Measurements from ENCODE around the gene FOXR1. TPM values are rescaled to one million over a fixed set of nuclear protein-coding genes. Genes with fewer than 3 reads are reported as not detected.
"Not testable (repeated sequence)": the region's sequence is repeated elsewhere in the genome, so short reads cannot be mapped to it uniquely, and the experiment has no call there.

The FOXR1 gene
- total RNA-seq, 1 donor from 2014 or later, result not detected

DNA sequence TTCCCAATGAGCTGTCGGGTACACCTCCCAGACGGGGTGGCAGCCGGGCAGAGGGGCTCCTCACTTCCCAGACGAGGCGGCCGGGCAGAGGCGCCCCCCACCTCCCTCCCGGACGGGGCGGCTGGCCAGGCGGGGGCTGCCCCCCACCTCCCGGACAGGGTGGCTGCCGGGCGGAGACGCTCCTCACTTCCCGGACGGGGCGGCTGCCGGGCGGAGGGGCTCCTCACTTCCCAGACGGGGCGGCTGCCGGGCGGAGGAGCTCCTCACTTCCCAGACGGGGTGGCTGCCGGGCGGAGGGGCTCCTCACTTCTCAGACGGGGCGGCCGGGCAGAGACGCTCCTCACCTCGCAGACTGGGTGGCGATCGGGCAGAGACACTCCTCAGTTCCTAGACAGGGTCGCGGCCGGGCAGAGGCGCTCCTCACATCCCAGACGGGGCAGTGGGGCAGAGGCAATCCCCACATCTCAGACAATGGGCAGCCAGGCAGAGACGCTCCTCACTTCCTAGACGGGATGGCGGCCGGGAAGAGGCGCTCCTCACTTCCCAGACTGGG is 20.0 kb downstream of the FOXR1 start:
- DNase-seq (ENCODE audit: low spot score in 2 of 2); FAIRE-seq: not testable (repeated sequence)

DNA sequence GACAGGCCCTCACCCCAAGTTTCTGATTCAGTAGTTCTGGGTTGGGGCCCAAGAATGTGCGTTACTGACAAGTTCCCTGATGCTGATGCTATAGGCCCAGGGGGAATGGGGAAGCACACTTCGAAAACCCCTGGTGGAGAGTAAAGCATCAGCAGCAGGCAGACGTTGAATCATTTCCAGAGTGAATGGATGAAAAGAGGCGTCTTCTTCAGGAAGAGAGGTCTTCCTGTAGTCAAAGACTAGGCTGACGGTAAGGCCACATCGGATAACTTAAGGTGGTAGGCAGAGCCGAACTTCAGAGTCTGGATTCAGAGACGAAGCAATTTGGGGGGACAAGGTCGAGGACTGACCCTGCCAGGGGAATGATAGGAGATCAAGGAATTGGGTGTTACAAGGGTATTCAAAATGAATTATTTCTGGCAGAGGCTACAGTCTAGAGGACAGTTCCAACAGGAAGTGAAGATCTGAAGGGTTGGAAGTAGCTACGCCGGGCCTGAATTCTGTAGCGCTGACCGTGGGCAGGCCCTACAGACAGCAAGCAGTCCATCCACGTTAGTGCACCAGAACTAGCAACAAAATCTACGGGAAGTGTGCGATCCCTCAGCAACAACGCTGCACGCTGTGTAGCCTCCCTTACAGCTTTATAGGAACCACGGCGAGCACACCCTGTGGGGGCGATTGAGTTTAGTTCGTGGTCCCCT is 25.5 kb downstream of the FOXR1 start:
- FAIRE-seq (no peak), DNase-seq (ENCODE audit: low spot score in 2 of 2) (no peak)

DNA sequence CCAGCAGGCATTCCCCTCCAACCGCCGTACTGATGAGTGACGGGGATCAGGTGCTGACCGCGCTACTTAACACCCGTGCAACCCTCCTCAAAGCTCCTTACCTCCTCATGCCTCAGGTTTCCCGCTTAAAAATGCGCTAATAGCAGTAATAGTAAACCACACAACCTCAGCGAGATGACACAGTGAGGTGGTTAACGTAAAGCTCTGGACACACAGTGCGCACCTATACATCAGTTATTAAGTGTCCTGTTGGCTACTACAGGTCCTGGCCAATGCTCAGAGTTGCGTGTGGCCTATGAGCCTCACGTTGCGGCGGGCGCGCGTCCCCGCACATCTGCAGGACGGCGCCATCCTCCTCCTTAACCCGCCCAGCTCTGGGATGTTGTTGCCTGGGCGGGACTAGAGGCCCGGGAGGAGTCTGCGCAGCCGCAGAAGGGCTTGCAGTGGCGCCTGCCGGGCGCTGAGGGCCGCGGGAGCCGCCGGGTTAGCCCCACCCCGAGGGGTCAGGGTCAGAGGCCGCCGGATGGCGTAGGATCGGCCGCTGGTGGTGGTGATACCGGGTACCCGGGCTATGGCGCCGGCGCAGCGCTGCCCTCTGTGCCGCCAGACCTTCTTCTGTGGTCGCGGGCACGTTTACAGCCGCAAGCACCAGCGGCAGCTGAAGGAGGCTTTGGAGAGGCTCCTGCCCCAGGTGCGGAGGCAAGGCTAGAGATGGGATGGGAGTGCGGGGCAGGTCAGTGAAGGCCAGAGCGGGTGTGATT is 26.2 kb downstream of the FOXR1 start, which contains the start of gene CENATAC:
TSS of gene CENATAC (plus strand) at position 512 of the 761 bp plus-strand sequence. CDS start at position 572, 60 bp downstream.
- DNase-seq (ENCODE audit: low spot score in 2 of 2) (peak; percentile 95 to 98), FAIRE-seq (no peak)

DNA sequence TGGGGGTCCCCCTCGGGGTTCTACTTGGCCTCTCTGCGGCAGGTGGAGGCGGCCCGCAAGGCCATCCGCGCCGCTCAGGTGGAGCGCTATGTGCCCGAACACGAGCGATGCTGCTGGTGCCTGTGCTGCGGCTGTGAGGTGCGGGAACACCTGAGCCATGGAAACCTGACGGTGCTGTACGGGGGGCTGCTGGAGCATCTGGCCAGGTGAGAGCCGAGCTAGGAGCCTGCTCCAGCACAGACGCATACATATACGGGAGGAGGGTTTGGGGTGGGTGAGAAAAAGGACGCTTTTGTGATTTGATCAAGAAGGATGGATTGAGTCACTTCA is 26.8 kb downstream of the FOXR1 start:
- DNase-seq (ENCODE audit: low spot score in 2 of 2), result no peak
- no peak for FAIRE-seq

DNA sequence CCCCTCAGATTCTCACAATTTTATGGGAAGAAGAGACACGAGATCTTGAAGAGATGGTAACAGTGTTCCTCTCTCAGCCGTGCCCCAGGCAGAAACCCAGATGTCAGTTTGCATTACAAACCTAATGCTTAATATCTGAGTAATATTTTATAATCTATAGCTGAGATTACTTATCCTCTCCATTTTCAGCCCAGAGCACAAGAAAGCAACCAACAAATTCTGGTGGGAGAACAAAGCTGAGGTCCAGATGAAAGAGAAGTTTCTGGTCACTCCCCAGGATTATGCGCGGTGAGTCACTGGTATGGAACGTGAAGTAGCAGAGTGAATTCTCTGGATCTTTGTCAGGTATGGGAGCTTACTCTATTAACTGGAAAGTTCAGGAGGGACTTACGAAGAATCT is 27.3 kb downstream of the FOXR1 start:
- no peak for DNase-seq (ENCODE audit: low spot score in 2 of 2)
- no peak for FAIRE-seq

DNA sequence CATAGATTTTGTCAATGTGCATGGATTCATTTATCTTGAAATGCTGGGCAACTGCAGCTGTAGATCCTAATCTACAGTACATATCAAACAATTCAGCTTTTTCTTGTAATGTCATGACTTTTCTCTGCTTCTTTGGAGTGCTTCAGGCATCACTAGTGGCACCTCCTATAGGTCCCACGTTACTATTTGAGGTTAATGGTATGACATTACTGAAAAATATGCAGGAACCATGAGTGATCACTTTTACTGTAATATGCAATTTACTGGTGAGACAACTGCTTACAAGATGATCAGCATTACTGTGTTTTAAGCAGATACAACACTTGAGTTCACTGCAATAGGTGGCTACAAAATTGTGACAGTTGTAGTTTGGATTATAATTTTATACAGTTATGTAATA is 29.3 kb downstream of the FOXR1 start:
- DNase-seq (ENCODE audit: low spot score in 2 of 2) (no peak), FAIRE-seq (no peak)

DNA sequence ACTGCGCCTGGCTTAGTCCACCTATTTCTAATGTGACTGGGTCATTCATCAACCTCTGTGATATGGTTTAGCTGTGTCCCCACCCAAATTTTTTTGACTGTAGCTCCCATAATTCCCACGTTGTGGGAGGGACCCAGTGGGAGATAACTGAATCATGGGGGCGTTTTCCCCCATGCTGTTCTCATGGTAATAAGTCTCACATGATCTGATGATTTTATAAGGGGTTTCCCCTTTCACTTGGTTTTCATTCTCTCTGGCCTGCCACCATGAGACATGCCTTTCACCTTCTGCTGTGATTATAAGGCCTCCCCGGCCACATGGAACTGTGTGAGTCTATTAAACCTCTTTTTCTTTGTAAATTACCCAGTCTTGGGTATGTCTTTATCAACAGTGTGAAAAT is 35.1 kb downstream of the FOXR1 start:
- FAIRE-seq, result no peak
- no peak for DNase-seq (ENCODE audit: low spot score in 2 of 2)

DNA sequence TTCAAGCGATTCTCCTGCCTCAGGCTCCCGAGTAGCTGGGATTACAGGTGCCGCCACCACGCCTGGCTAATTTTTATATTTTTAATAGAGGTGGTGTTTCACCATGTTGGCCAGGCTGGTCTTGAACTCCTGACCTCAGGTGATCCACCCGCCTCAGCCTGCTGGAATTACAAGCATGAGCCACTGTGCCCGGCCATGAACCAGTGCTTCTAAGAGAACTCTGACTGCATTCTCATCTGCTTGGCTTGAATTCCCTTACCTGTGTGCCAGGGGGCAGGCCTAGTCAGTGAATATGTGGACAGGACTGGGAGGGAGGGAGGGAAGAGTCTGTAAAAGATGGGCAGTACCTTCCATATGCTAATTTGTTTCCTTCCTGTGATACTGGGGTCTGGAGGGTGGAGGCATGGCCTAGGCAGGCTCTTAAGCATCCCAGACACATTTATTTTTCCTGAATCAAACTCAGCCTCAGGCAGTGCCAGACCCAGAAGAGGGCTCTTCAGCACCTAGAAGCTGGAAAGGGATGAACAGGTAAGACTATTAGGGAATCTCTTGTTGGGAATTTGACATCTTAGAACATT is 40.0 kb downstream of the FOXR1 start:
- no peak for FAIRE-seq
- no peak for DNase-seq (ENCODE audit: low spot score in 2 of 2)

DNA sequence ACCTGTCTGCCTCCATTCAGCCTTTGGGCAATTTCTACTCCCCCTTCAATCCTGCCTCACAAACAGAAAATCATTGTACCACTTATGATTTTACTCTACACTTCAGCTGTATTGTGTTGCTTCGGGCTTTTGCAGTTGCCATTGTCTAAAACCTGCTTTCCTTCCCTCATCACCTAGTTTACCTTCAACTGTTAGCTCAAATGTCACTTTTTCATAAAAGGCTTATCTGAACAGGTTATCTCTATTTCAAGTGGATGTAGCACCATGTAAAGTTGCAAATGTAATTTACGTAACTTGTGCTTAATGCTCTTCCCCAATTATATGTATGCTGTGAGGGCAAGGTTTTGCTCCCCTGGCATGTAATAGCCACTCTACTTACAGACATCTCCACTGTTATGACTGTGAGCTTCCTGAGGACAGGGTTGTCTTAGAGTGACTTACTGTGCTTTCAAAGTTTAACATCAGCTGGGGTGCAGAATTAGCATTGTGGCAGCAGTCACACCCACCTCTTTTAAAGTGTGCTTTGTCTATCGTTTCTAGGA is 41.1 kb downstream of the FOXR1 start:
- no peak for FAIRE-seq
- no peak for DNase-seq (ENCODE audit: low spot score in 2 of 2)

DNA sequence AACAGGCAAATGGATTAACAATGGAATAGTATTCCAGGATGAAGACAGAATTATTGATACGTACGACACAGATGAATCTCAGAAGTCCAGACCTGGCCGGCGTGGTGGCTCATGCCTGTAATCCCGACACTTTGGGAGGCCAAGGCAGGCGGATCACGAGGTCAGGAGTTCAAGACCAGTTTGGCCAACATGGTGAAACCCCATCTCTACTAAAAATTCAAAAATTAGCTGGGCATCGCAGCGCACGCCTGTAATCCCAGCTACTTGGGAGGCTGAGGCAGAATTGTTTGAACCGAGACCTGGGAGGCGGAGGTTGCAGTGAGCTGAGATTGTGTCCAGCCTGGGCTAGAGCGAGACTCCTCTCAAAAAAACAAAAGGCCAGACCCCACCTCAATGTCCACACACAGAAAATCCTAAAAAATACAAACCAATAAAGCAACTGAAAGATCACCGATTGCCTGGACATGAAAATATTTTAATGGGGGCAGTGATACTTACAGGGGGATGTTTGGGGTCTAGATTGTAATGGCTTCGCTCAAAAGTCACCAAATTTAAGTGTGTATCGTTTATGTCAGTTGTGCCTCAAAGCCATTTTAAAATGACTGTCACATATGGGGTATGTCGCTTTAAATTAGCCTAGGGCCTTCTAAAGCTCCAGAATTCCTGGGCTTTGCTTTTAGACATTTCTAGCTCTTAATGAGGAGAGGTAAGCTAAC is 42.8 kb downstream of the FOXR1 start:
- FAIRE-seq, result no peak
- DNase-seq (ENCODE audit: low spot score in 2 of 2), result no peak

DNA sequence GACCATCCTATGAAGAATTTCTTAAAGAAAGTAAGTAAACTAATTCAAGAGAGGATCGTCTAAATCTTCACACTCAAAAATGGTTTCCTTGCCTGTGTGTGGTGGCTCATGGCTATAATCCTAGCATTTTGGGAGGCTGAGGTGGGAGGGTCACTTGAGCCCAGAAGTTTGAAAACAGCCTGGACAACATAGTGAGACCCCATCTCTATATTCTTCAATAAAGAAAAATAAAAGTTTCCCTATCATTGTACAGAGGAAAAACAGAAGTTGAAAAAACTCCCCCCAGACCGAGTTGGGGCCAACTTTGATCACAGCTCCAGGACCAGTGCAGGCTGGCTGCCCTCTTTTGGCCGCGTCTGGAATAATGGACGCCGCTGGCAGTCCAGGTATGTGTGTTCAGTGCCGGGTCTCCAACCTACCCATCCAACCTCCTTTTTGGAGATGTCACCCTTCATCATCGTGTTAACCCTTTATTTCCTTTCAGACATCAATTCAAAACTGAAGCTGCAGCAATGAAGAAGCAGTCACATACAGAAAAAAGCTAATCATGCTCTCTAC is 43.6 kb downstream of the FOXR1 start:
- FAIRE-seq (no peak), DNase-seq (ENCODE audit: low spot score in 2 of 2) (no peak)

DNA sequence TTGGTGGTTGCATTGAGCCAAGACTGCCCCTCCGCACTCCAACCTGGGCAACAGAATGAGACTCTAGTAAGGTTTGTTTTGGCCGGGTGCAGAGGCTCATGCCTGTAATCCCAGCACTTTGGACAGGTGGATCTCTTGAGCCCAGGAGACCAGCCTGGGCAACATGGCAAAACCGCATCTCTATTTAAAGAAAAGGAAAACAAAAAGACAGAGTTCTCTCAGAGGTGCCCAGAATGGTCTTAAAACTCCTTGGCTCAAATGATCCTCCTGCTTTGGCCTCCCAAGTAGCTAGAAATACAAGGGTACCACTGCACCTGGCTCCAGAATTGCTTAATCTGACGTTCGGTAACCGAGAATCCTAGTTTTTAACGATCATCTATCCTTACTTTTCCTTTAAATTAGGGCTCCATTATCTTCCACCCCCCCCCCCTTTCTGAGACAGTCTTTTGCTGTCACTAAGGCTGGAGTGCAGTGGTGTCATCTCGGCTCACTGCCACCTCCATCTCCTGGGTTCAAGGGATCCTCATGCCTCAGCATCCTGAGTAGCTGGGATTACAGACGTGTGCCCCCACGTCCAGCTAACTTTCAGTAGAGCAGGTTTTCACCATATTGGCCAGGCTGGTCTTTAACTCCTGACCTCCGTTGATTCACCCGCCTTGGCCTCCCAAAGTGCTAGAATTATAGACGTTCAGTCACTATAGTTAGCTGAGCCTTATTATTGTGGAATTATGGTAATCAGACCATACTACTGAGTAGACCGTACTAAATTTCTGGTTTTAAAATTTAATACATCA is 44.9 kb downstream of the FOXR1 start:
- DNase-seq (ENCODE audit: low spot score in 2 of 2), result no peak
- FAIRE-seq, result no peak

DNA sequence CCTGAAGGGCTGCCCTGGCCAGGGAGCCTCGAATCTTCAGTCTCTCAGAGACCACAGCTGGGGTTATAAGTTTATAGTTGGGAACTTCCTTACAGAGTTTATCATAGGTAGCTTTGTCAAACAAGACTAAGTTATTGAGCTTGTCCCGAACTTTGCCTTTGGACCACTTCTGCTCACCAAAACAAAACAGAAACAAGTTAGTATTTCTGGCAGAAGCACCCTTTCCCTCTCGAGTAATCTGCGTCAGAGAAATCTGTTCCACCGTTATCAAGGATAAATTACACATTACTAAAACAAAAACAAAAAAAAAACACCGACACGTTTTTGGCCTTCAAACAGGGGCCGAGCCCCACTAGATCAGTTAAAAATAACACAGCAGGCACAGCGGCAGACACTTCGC is 45.8 kb downstream of the FOXR1 start:
- not testable (repeated sequence) for DNase-seq (ENCODE audit: low spot score in 2 of 2); FAIRE-seq

DNA sequence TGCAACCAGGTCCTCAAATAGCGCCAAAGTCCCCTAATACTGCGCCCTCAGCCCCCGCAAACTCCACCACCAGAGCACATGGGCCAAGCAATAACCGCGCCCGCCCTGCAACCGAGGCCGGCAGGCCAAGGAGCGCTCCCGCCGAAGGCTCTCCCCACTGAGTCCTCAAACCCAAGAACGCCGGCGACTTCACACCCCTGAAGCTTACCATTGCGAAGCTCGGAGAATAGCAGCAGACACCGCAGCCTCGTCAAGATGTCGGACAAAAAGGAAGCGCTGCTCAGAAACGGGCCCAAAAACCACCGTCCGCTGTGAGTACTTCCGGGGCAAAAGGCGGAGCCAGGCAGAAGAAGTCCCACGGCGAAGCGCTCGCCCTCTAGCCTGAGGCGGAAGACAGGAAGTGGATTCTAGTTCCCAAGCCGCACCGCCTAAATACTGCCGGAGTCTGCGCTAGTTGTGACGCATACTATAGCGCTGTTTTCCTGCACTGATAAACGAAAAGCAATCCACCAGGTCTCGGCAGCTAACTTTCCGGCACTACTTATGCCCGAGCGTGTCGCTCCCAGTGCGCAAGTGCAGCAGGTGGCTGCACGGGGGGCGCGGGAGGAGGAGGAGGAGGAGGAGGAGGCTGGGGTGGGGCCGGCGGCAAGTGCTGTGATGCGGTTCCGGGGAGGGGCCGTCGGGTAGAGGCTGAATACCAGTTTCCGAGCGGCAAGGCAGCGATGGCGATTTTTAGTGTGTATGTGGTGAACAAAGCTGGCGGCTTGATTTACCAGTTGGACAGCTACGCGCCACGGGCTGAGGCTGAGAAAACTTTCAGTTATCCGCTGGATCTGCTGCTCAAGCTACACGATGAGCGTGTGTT is 46.7 kb downstream of the FOXR1 start, which contains the start of the genes RPS25 and TRAPPC4:
TSS of gene RPS25 (minus strand) at position 270 of the 865 bp plus-strand sequence. CDS start at position 211, 59 bp downstream.
TSS of gene TRAPPC4 (plus strand) at position 693 of the 865 bp plus-strand sequence. CDS start at position 723, 30 bp downstream.
- FAIRE-seq (no peak), DNase-seq (ENCODE audit: low spot score in 2 of 2) (peak; percentile 84 to 95)

DNA sequence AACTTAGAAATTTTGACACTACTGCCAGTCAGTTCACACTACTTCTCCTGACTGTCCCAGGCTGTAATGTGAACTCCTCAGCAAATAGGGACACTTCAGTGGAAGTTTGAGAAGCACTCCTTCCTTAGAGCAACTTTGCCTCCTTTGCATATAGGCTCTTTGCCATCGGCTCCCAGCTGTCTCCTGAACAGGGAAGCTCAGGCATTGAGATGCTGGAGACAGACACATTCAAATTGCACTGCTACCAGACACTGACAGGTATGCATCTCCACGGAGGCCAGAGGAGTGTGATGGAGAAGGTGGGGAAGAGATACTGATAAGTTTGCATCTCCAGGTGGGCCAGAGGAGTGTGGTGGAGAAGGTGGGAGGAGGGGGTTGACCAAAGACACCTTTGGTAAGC is 48.4 kb downstream of the FOXR1 start:
- DNase-seq (ENCODE audit: low spot score in 2 of 2) (no peak), FAIRE-seq (no peak)

DNA sequence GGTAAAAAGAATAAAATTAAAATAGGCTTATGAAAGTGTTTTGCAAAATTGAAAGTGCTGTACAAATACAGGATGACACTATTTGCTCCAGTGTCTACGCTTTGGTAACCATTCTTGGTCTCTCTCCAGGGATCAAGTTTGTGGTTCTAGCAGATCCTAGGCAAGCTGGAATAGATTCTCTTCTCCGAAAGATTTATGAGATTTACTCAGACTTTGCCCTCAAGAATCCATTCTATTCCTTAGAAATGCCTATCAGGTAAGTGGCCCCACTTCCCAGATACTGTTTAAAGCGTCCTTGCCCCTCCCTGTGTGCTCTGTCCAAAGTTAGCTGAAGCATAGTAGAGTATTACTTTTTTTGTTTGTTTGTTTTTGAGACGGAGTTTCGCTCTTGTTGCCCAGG is 50.1 kb downstream of the FOXR1 start:
- FAIRE-seq (no peak), DNase-seq (ENCODE audit: low spot score in 2 of 2) (no peak)

DNA sequence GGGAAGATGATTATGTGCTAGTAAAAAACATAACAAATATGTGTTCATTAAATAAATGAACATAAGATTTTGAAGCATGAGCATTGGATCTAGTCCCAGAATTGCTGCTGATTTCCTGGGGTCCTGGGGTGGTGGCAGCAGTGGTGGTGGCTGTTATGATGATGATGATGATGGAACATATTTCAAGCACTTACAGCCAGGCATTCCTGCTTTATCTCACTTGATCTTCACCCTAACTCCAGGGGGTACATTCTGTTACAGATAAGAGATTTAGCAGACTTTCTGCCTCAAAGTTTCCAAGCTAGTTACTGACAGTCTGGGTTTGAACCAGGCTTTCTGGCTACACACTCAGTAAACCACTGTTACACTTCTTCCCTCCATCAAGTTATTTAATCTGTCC is 52.2 kb downstream of the FOXR1 start:
- DNase-seq (ENCODE audit: low spot score in 2 of 2) (no peak), FAIRE-seq (no peak)

DNA sequence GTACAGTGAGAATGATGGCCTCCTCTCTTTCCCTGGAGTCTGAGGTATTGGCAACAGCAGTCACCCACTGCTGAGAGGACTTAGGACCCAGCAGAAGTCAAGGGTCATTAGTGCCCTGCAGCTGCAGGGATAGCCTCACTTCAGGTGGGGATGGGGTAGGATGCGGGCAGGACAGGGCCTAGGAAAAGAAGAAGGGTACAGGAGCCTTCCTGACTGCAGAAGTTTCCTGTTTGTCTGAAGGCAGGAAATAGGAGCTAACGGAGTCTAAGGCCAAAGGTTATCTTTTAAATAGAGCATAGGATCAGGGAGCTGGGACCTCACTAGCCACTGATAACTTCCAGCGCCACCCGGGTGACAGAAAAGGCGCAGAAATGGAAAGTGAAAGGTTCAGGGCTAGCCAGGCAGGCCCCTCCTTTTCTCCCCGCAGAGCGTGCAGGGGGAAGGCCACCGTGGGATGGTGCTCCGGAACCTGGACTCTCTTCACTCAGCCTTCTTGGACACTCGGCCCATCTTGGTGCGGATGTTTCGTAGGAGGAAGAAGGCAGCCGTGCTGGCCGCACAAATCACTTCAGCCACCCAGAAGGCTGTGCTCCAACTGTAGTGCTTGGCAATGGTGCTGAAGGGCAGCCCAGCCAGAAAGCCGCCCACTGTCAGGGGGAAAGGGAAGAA is 53.0 kb downstream of the FOXR1 start:
- FAIRE-seq, result no peak

More for the DNA sequence above, 53.0 kb downstream of the FOXR1 start:
- no peak for DNase-seq (ENCODE audit: low spot score in 2 of 2)
